MM.1S (cell line): ENCODE measurements around the gene KCNQ1.

Experiments
- CTCF ChIP-seq: fragments of 300-600 bp; sonication (generic); IDR thresholded peaks from 2 replicates; pipeline ENCODE4 v1.5.1; 2016; ENCODE audit warnings: antibody characterized with exemption, low read length, mixed read lengths
- EZH2 ChIP-seq: fragments of 300-600 bp; sonication (generic); optimal IDR thresholded peaks from 2 replicates; pipeline ENCODE3; 2017; ENCODE audit warnings: low read depth, mild to moderate bottlenecking, antibody characterized with exemption, low read length, mixed read lengths

GRCh38 chr11:2686360-2687222 lies 241.8 kb downstream of the KCNQ1 start:
- TF ChIP-seq CTCF (no peak), EZH2 (no peak)
